DND-41 (cell line): Measurements from ENCODE around the gene SEL1L.

Experiments
- ATAC-seq: fragments of 200-7000 bp; cut with Tn5 transposase; 3 replicates; pipeline ENCODE4 v1.9.1; 2021; ENCODE audit warnings: low read depth; ENCODE audit not compliant: insufficient read depth
- DNase-seq: peaks from one replicate; pipeline ENCODE4 v3.0.0-alpha.2; 2020
- H2AFZ ChIP-seq: 2 replicates; pipeline ENCODE4 v1.6.0; 2012; ENCODE audit warnings: low read depth, low read length
- H3K27ac ChIP-seq: 2 replicates; pipeline ENCODE4 v1.5.1; 2012; ENCODE audit warnings: low read length, inconsistent platforms
- H3K27me3 ChIP-seq: fragments of 200-600 bp; sonication (generic); 2 replicates; pipeline ENCODE4 v1.6.0; 2012; ENCODE audit warnings: low read length, mild to moderate bottlenecking, inconsistent platforms; ENCODE audit not compliant: insufficient read depth, poor library complexity
- H3K36me3 ChIP-seq: 2 replicates; pipeline ENCODE4 v1.5.1; 2012; ENCODE audit warnings: low read length, inconsistent platforms; ENCODE audit not compliant: insufficient read depth
- H3K4me1 ChIP-seq: 2 replicates; pipeline ENCODE4 v1.5.1; 2012; ENCODE audit warnings: mild to moderate bottlenecking, low read length; ENCODE audit not compliant: insufficient read depth
- H3K4me2 ChIP-seq: 2 replicates; pipeline ENCODE4 v1.6.0; 2012; ENCODE audit warnings: mild to moderate bottlenecking, moderate library complexity, low read length, inconsistent platforms; ENCODE audit not compliant: insufficient read depth
- H3K4me3 ChIP-seq, 2 experiments: fragments of 200-600 bp in 1 of 2; shearing (Covaris generic) in 1 of 2; 2 replicates each; pipeline ENCODE4 v1.5.1; 2012 to 2016; ENCODE audit warnings: inconsistent platforms in 2 of 2, low read length in 2 of 2, mild to moderate bottlenecking in 2 of 2, low read depth in 1 of 2, moderate library complexity in 1 of 2
- H3K79me2 ChIP-seq: 2 replicates; pipeline ENCODE4 v1.6.0; 2012; ENCODE audit warnings: low read length, inconsistent platforms; ENCODE audit not compliant: insufficient read depth
- H3K9ac ChIP-seq: 2 replicates; pipeline ENCODE4 v1.6.0; 2012; ENCODE audit warnings: low read depth, mild to moderate bottlenecking, inconsistent platforms, low read length, moderate library complexity
- H3K9me3 ChIP-seq: 2 replicates; pipeline ENCODE4 v1.5.1; 2012; ENCODE audit warnings: low read length, moderate library complexity, mild to moderate bottlenecking, inconsistent platforms; ENCODE audit not compliant: insufficient read depth, severe bottlenecking
- H4K20me1 ChIP-seq: 2 replicates; pipeline ENCODE4 v1.6.0; 2012; ENCODE audit warnings: low read length; ENCODE audit not compliant: insufficient read depth
- EZH2 ChIP-seq: IDR thresholded peaks from 3 replicates; pipeline ENCODE4 v1.6.1; 2012; ENCODE audit warnings: borderline replicate concordance, low read depth, mild to moderate bottlenecking, moderate library complexity, low read length, inconsistent platforms; ENCODE audit not compliant: severe bottlenecking
- TF ChIP-seq, protein P1 (sequence below): IDR thresholded peaks from 2 replicates; pipeline ENCODE4 v1.5.1; 2012; ENCODE audit warnings: borderline replicate concordance, low read length, moderate library complexity, mild to moderate bottlenecking; ENCODE audit not compliant: poor library complexity, severe bottlenecking; ENCODE audit errors: extremely low read depth

The SEL1L gene

DNA sequence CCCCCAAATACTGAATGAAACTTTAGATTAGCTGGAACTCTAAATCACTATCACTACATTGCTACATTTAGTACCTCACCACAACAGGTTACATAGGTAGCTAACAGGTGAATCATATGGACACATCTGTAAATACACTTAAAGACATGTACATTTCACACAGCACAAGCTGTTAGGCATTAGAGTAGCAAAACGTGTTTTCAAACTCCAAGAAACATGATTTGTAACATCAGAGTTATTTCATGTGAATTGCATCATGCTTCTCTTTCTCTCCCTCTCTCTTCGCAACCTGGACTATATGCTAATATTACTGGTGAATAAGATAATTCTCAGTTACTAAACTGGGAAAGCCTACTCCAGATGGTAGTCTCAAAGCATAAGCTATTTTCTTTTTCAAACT is 4.3 kb downstream of the SEL1L start:
- no peaks in the 10 kb centered on the region for H3K27me3 ChIP-seq
- ATAC-seq (no peak), DNase-seq (no peak)
- H3K4me3 ChIP-seq = peak overlapping the region in 1 of 2 experiments; percentile 12; a peak in 1 of 4 replicates
- peak overlapping the region; percentile 42; the same call in 1 of the 2 replicates for H3K27ac ChIP-seq
- H3K79me2 ChIP-seq = peaks cover 58% of the 10 kb centered on the region
- peaks cover 14% of the 10 kb centered on the region for H4K20me1 ChIP-seq
- H3K36me3 ChIP-seq = peaks cover 32% of the 10 kb centered on the region
- no peak overlapping the region for H3K9ac ChIP-seq
- no peak overlapping the region for H2AFZ ChIP-seq
- peaks cover 44% of the 10 kb centered on the region for H3K4me1 ChIP-seq
- H3K9me3 ChIP-seq = no peaks in the 10 kb centered on the region
- peak overlapping the region; percentile 44; the same call in 1 of the 2 replicates for H3K4me2 ChIP-seq
- no peak for TF ChIP-seq EZH2
- TF ChIP-seq, protein P1, sequence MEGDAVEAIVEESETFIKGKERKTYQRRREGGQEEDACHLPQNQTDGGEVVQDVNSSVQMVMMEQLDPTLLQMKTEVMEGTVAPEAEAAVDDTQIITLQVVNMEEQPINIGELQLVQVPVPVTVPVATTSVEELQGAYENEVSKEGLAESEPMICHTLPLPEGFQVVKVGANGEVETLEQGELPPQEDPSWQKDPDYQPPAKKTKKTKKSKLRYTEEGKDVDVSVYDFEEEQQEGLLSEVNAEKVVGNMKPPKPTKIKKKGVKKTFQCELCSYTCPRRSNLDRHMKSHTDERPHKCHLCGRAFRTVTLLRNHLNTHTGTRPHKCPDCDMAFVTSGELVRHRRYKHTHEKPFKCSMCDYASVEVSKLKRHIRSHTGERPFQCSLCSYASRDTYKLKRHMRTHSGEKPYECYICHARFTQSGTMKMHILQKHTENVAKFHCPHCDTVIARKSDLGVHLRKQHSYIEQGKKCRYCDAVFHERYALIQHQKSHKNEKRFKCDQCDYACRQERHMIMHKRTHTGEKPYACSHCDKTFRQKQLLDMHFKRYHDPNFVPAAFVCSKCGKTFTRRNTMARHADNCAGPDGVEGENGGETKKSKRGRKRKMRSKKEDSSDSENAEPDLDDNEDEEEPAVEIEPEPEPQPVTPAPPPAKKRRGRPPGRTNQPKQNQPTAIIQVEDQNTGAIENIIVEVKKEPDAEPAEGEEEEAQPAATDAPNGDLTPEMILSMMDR = no peak

DNA sequence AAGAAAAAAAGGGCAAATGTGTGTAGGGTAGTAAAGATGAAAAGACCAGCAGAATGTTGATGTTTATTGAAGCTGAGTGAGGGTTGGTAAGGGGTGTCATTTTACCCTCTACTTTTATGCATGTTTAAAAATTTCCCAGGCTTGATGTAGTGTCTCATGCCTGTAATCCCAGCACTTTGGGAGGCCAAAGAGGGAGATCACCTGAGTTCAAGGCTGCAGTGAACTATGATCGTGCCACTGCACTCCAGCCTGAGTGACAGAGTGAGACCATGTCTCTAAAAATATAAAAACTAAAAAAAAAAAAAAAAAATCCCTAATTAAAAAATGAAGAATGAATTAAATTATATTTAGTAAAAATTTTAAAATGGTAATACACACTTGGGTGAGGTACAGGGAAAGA is 8.5 kb downstream of the SEL1L start:
- peaks cover 26% of the 10 kb centered on the region for H3K79me2 ChIP-seq
- ATAC-seq (no peak), DNase-seq (no peak)
- no peaks in the 10 kb centered on the region for H3K9me3 ChIP-seq
- TF ChIP-seq, protein P1 = no peak
- TF ChIP-seq EZH2 = no peak
- peaks cover 15% of the 10 kb centered on the region for H3K4me1 ChIP-seq
- no peaks in the 10 kb centered on the region for H4K20me1 ChIP-seq
- H3K4me2 ChIP-seq = no peak overlapping the region
- H2AFZ ChIP-seq = no peak overlapping the region
- no peak overlapping the region for H3K9ac ChIP-seq
- no peak overlapping the region for H3K27ac ChIP-seq
- no peaks in the 10 kb centered on the region for H3K27me3 ChIP-seq
- no peak overlapping the region for H3K4me3 ChIP-seq
- H3K36me3 ChIP-seq = peaks cover 64% of the 10 kb centered on the region

- Histone ChIP-seq H3K79me2 (peaks cover 11% of the 10 kb centered on the region), H3K4me3 (no peak overlapping the region), H2AFZ (no peak overlapping the region), H3K4me1 (peaks cover 15% of the 10 kb centered on the region), H3K27ac (no peak overlapping the region), H3K36me3 (peaks cover 76% of the 10 kb centered on the region), H4K20me1 (no peaks in the 10 kb centered on the region), H3K9me3 (no peaks in the 10 kb centered on the region), H3K27me3 (no peaks in the 10 kb centered on the region), H3K4me2 (no peak overlapping the region), H3K9ac (no peak overlapping the region)
- TF ChIP-seq, protein P1 = no peak
- TF ChIP-seq EZH2 = no peak
- no peak for ATAC-seq
- no peak for DNase-seq
Observed at GRCh38 chr14:81523616-81524015, 10.0 kb downstream of the SEL1L start.

GRCh38 chr14:81523016-81523415 is 10.6 kb downstream of the SEL1L start:
- Histone ChIP-seq H3K27me3 (no peaks in the 10 kb centered on the region), H3K4me2 (no peak overlapping the region), H2AFZ (no peak overlapping the region), H3K9me3 (no peaks in the 10 kb centered on the region), H3K27ac (no peak overlapping the region), H3K9ac (no peak overlapping the region), H3K36me3 (peaks cover 77% of the 10 kb centered on the region), H4K20me1 (no peaks in the 10 kb centered on the region), H3K4me1 (peaks cover 15% of the 10 kb centered on the region), H3K79me2 (peaks cover 6% of the 10 kb centered on the region), H3K4me3 (no peak overlapping the region)
- TF ChIP-seq, protein P1 = no peak
- TF ChIP-seq EZH2 = no peak
- DNase-seq (no peak), ATAC-seq (no peak)
